Fibroblast of mammary gland (primary cell): Measurements from ENCODE around the gene CFAP47.
"Not testable (repeated sequence)": the region's sequence is repeated elsewhere in the genome, so short reads cannot be mapped to it uniquely, and the experiment has no call there.

Experiments
- DNase-seq: peaks from one replicate; pipeline ENCODE4 v3.0.0-alpha.2; 2010; ENCODE audit warnings: low read depth
- H3K4me3 ChIP-seq: 2 replicates; pipeline ENCODE4 v1.5.1; 2011; ENCODE audit warnings: low read depth, mild to moderate bottlenecking, low read length, moderate library complexity; ENCODE audit not compliant: control insufficient read depth
- CTCF ChIP-seq: conservative IDR thresholded peaks from 2 replicates; pipeline ENCODE4 v1.5.1; 2011; ENCODE audit warnings: low read depth, low read length, inconsistent platforms; ENCODE audit not compliant: control insufficient read depth, insufficient read depth

The CFAP47 gene

GRCh38 chrX:36035550-36035949 lies 116.0 kb downstream of the CFAP47 start:
- no peak for DNase-seq
- TF ChIP-seq CTCF, result no peak
- H3K4me3 ChIP-seq, result no peak overlapping the region

GRCh38 chrX:36062778-36063177 lies 143.2 kb downstream of the CFAP47 start:
- no peak for TF ChIP-seq CTCF

GRCh38 chrX:36071061-36071460 lies 151.5 kb downstream of the CFAP47 start:
- H3K4me3 ChIP-seq, result no peak overlapping the region
- DNase-seq, result no peak
- TF ChIP-seq CTCF, result no peak

More at GRCh38 chrX:36062778-36063177, 143.2 kb downstream of the CFAP47 start:
- DNase-seq, result no peak
- no peak overlapping the region for H3K4me3 ChIP-seq

- H3K4me3 ChIP-seq, result not testable (repeated sequence)
These were observed 155.5 kb downstream of the CFAP47 start for GRCh38 chrX:36075009-36075408.

GRCh38 chrX:36083256-36083655 lies 163.7 kb downstream of the CFAP47 start:
- no peak for DNase-seq
- no peak for TF ChIP-seq CTCF
- no peak overlapping the region for H3K4me3 ChIP-seq

More at GRCh38 chrX:36075009-36075408, 155.5 kb downstream of the CFAP47 start:
- DNase-seq, result not testable (repeated sequence)

- TF ChIP-seq CTCF, result no peak
- H3K4me3 ChIP-seq, result no peak overlapping the region
- DNase-seq, result no peak
These were observed 167.8 kb downstream of the CFAP47 start for GRCh38 chrX:36087366-36087765.

- H3K4me3 ChIP-seq, DNase-seq: not testable (repeated sequence)
These were observed 169.4 kb downstream of the CFAP47 start for GRCh38 chrX:36088939-36089338.

- H3K4me3 ChIP-seq, result no peak overlapping the region
- DNase-seq, result no peak
- no peak for TF ChIP-seq CTCF
These were observed 182.9 kb downstream of the CFAP47 start for GRCh38 chrX:36102425-36102824.
